Occipital lobe (tissue), 2 donors: Measurements from ENCODE around the gene APBA1. TPM values are rescaled to one million over a fixed set of nuclear protein-coding genes. Genes with fewer than 3 reads are reported as not detected.
A peak's percentile ranks its signal among the peaks of the same experiment; 100 is the strongest.
"Not testable (repeated sequence)": the region's sequence is repeated elsewhere in the genome, so short reads cannot be mapped to it uniquely, and the experiment has no call there.

Experiments
- DNase-seq: peaks from one replicate; lab custom pipeline; 2025; lab: John Stamatoyannopoulos, UW
- total RNA-seq: library from RNA; depleted of rRNA; stranded (reverse); fragments of >200 nt; gene quantifications from one replicate; pipeline ENCODE4 v1.2.3, GENCODE V29; 2014

APBA1 gene
- total RNA-seq, 1 donor from 2014 or later = 29.0 TPM

GRCh38 chr9:69409936-69410335 lies 262.2 kb downstream of the APBA1 start:
- not testable (repeated sequence) for DNase-seq

GRCh38 chr9:69400470-69400869 lies 271.7 kb downstream of the APBA1 start:
- no peak for DNase-seq

- peak; percentile 32 for DNase-seq
Observed at GRCh38 chr9:69397384-69398214, 274.6 kb downstream of the APBA1 start.

GRCh38 chr9:69396759-69397158 lies 275.4 kb downstream of the APBA1 start:
- DNase-seq = no peak

- no peak for DNase-seq
Observed at GRCh38 chr9:69395718-69396117, 276.5 kb downstream of the APBA1 start.

GRCh38 chr9:69393425-69393824 lies 278.7 kb downstream of the APBA1 start:
- DNase-seq = no peak

GRCh38 chr9:69392826-69393225 lies 279.3 kb downstream of the APBA1 start:
- no peak for DNase-seq

GRCh38 chr9:69391946-69392345 lies 280.2 kb downstream of the APBA1 start:
- DNase-seq = no peak

GRCh38 chr9:69391487-69391886 lies 280.7 kb downstream of the APBA1 start:
- DNase-seq = no peak

GRCh38 chr9:69389437-69389995 lies 282.7 kb downstream of the APBA1 start:
- no peak for DNase-seq

GRCh38 chr9:69388596-69388995 lies 283.6 kb downstream of the APBA1 start:
- no peak for DNase-seq

GRCh38 chr9:69386651-69387050 lies 285.5 kb downstream of the APBA1 start:
- no peak for DNase-seq

- no peak for DNase-seq
Observed at GRCh38 chr9:69385581-69386033, 286.6 kb downstream of the APBA1 start.

- no peak for DNase-seq
Observed at GRCh38 chr9:69382135-69382534, 290.0 kb downstream of the APBA1 start.

- DNase-seq = no peak
Observed at GRCh38 chr9:69380811-69381210, 291.4 kb downstream of the APBA1 start.

- no peak for DNase-seq
Observed at GRCh38 chr9:69380301-69380700, 291.9 kb downstream of the APBA1 start.

GRCh38 chr9:69379270-69379982 lies 292.7 kb downstream of the APBA1 start:
- no peak for DNase-seq

- no peak for DNase-seq
Observed at GRCh38 chr9:69377981-69378380, 294.2 kb downstream of the APBA1 start.
